IPS DF 6.9 (cell line): ENCODE data around the gene S100A7.

ENCODE experiments used
- DNase-seq: peaks from one replicate; pipeline ENCODE4 v3.0.0-alpha.2; 2013; ENCODE audit warnings: low read depth, low spot score
- H3K27ac ChIP-seq: one replicate; pipeline ENCODE4 v1.5.1; 2013; ENCODE audit warnings: low read length, control low read depth
- H3K27me3 ChIP-seq: 2 replicates; pipeline ENCODE4 v1.6.1; 2013; ENCODE audit warnings: mild to moderate bottlenecking, low read length; ENCODE audit not compliant: control insufficient read depth, insufficient read depth
- H3K36me3 ChIP-seq: 2 replicates; pipeline ENCODE4 v1.6.1; 2013; ENCODE audit warnings: low read length; ENCODE audit not compliant: control insufficient read depth, insufficient read depth
- H3K4me1 ChIP-seq: 2 replicates; pipeline ENCODE4 v1.6.1; 2013; ENCODE audit warnings: low read length; ENCODE audit not compliant: control insufficient read depth, insufficient read depth
- H3K4me3 ChIP-seq: 2 replicates; pipeline ENCODE4 v1.5.1; 2013; ENCODE audit warnings: mild to moderate bottlenecking, low read length
- H3K9me3 ChIP-seq: 2 replicates; pipeline ENCODE4 v1.6.1; 2013; ENCODE audit warnings: low read length, inconsistent platforms; ENCODE audit not compliant: control insufficient read depth, insufficient read depth
- WGBS: extraction: QIAGEN DNeasy Blood & Tissue Kit; methylation state at CpG from one replicate; pipeline ENCODE4 v1.1.7; 2013; ENCODE audit warnings: mixed read lengths, missing lambda C conversion rate; ENCODE audit not compliant: insufficient read length, insufficient coverage; 5-methylcytosine and 5-hydroxymethylcytosine counted together

S100A7 gene

GRCh38 chr1:153460551-153460950 is at the start of gene S100A7:
S100A7 (minus strand) TSS chr1:153460651; CDS start chr1:153459013, 1,638 bp downstream.
- no peaks in the 10 kb centered on the region for H3K27me3 ChIP-seq
- H3K36me3 ChIP-seq, result no peaks in the 10 kb centered on the region
- no peak within 1 kb of the TSS for H3K4me3 ChIP-seq
- H3K9me3 ChIP-seq, result no peaks in the 10 kb centered on the region
- H3K4me1 ChIP-seq, result no peaks in the 10 kb centered on the region
- H3K27ac ChIP-seq, result no peak within 1 kb of the TSS
- no peak for DNase-seq
- no CpG with 5 or more reads among the region's 4 CpGs for WGBS

GRCh38 chr1:153509729-153510354 is 49.4 kb upstream of the S100A7 start:
- Histone ChIP-seq H3K27ac (no peak overlapping the region), H3K27me3 (no peaks in the 10 kb centered on the region), H3K9me3 (no peaks in the 10 kb centered on the region), H3K4me3 (no peak overlapping the region), H3K4me1 (no peaks in the 10 kb centered on the region), H3K36me3 (no peaks in the 10 kb centered on the region)
- no peak for DNase-seq
- WGBS, result no CpG with 5 or more reads among the region's 4 CpGs

GRCh38 chr1:153509036-153509435 is 48.6 kb upstream of the S100A7 start:
- Histone ChIP-seq H3K4me3 (no peak overlapping the region), H3K4me1 (no peaks in the 10 kb centered on the region), H3K36me3 (no peaks in the 10 kb centered on the region), H3K27me3 (no peaks in the 10 kb centered on the region), H3K9me3 (no peaks in the 10 kb centered on the region), H3K27ac (no peak overlapping the region)
- no CpG with 5 or more reads among the region's 3 CpGs for WGBS
- DNase-seq, result no peak

- WGBS, result no CpG with 5 or more reads among the region's 11 CpGs
- no peak overlapping the region for H3K27ac ChIP-seq
- DNase-seq, result no peak
- no peaks in the 10 kb centered on the region for H3K36me3 ChIP-seq
- H3K4me1 ChIP-seq, result no peaks in the 10 kb centered on the region
- no peak overlapping the region for H3K4me3 ChIP-seq
- H3K9me3 ChIP-seq, result no peaks in the 10 kb centered on the region
- H3K27me3 ChIP-seq, result no peaks in the 10 kb centered on the region
Observed at GRCh38 chr1:153507926-153508583, 47.6 kb upstream of the S100A7 start.

- WGBS, result no CpG with 5 or more reads among the region's 7 CpGs
- no peaks in the 10 kb centered on the region for H3K4me1 ChIP-seq
- H3K27ac ChIP-seq, result no peak overlapping the region
- H3K9me3 ChIP-seq, result no peaks in the 10 kb centered on the region
- no peak overlapping the region for H3K4me3 ChIP-seq
- H3K27me3 ChIP-seq, result no peaks in the 10 kb centered on the region
- H3K36me3 ChIP-seq, result no peaks in the 10 kb centered on the region
- DNase-seq, result no peak
Observed at GRCh38 chr1:153506831-153507413, 46.5 kb upstream of the S100A7 start.

GRCh38 chr1:153506386-153506785 is 45.9 kb upstream of the S100A7 start:
- Histone ChIP-seq H3K4me1 (no peaks in the 10 kb centered on the region), H3K27me3 (no peaks in the 10 kb centered on the region), H3K4me3 (no peak overlapping the region), H3K9me3 (no peaks in the 10 kb centered on the region), H3K36me3 (no peaks in the 10 kb centered on the region), H3K27ac (no peak overlapping the region)
- WGBS, result no CpG with 5 or more reads among the region's 5 CpGs
- DNase-seq, result no peak

GRCh38 chr1:153505576-153505975 is 45.1 kb upstream of the S100A7 start:
- no peaks in the 10 kb centered on the region for H3K9me3 ChIP-seq
- H3K27ac ChIP-seq, result no peak overlapping the region
- no peak for DNase-seq
- no peak overlapping the region for H3K4me3 ChIP-seq
- no peaks in the 10 kb centered on the region for H3K27me3 ChIP-seq
- no peaks in the 10 kb centered on the region for H3K36me3 ChIP-seq
- no CpG with 5 or more reads among the region's 1 CpG for WGBS
- no peaks in the 10 kb centered on the region for H3K4me1 ChIP-seq

- no peaks in the 10 kb centered on the region for H3K9me3 ChIP-seq
- no peak overlapping the region for H3K4me3 ChIP-seq
- DNase-seq, result no peak
- no CpG with 5 or more reads among the region's 3 CpGs for WGBS
- no peak overlapping the region for H3K27ac ChIP-seq
- H3K36me3 ChIP-seq, result no peaks in the 10 kb centered on the region
- no peaks in the 10 kb centered on the region for H3K4me1 ChIP-seq
- no peaks in the 10 kb centered on the region for H3K27me3 ChIP-seq
Observed at GRCh38 chr1:153503766-153504165, 43.3 kb upstream of the S100A7 start.

- Histone ChIP-seq H3K27ac (no peak overlapping the region), H3K36me3 (no peaks in the 10 kb centered on the region), H3K27me3 (no peaks in the 10 kb centered on the region), H3K4me1 (no peaks in the 10 kb centered on the region), H3K9me3 (no peaks in the 10 kb centered on the region), H3K4me3 (no peak overlapping the region)
- no CpG with 5 or more reads among the region's 2 CpGs for WGBS
- no peak for DNase-seq
Observed at GRCh38 chr1:153498746-153499145, 38.3 kb upstream of the S100A7 start.

GRCh38 chr1:153495536-153495935 is 35.1 kb upstream of the S100A7 start:
- Histone ChIP-seq H3K27ac (no peak overlapping the region), H3K4me1 (no peaks in the 10 kb centered on the region), H3K4me3 (no peak overlapping the region), H3K9me3 (no peaks in the 10 kb centered on the region), H3K36me3 (no peaks in the 10 kb centered on the region), H3K27me3 (no peaks in the 10 kb centered on the region)
- DNase-seq, result no peak
- no CpG with 5 or more reads among the region's 6 CpGs for WGBS
